DMS153 treated with DMSO at 0.1 percent for 48 hours (cell line): Measurements from ENCODE around the gene FTCDNL1.

Experiments used
- DNase-seq: peaks from one replicate; lab custom pipeline; 2025; ENCODE audit not compliant: unreplicated experiment; lab: John Stamatoyannopoulos, UW

Gene FTCDNL1

DNA sequence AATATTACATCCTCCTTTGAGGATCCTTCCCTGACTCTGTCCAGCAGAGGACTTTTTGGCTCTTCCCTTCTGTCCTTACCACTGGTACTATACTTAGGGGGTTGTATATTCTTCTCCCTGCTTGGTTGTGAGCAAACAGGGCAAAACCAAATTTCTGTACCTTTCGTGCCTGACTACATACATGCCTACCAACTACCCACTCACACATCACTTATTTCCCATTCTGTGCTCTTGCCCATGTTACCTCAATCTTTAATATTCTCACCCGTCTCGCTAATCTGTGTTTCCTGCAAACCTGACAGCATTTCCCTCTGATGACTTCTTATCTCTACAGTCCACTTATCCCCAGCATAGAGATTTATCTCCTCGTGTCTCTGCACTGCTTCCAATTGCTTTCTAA is 58.6 kb downstream of the FTCDNL1 start:
- no peak for DNase-seq

DNA sequence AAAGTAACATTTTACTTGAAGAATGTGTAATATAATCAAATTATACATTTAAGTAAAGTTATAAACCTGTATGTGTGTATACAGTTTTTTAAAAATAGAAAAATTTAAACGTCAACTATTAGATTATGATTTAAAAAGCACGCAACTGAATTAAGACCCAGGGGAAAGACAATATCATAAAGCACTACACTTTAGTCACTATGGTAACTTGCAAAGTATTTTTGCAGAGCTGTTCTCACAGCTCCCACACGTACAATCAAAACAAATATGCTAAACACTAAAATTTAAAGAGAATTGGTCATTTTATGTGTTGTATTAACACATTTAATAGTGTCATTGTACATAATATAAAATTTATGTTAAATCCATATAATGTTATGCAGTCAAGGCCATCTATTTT is 59.7 kb downstream of the FTCDNL1 start:
- no peak for DNase-seq

DNA sequence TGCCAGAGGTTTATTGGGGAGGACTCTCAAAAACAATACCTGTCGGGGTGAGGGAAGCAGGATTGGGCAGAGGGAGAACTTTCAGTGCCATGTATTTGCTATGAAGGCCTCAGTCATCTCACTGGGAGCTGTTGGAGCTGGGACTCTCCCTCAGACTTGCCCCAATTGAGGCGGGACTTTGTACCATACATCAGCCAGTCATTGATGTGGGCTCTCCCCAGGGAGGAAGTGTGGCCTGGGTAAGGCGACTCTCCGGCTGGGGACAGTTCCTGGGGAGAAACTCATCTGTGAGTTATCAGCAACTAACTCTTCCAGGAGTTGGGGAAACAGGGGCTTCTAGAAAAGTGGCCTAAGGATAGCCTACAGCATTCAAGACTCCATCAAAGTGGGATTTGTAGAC is 66.5 kb downstream of the FTCDNL1 start:
- no peak for DNase-seq

DNA sequence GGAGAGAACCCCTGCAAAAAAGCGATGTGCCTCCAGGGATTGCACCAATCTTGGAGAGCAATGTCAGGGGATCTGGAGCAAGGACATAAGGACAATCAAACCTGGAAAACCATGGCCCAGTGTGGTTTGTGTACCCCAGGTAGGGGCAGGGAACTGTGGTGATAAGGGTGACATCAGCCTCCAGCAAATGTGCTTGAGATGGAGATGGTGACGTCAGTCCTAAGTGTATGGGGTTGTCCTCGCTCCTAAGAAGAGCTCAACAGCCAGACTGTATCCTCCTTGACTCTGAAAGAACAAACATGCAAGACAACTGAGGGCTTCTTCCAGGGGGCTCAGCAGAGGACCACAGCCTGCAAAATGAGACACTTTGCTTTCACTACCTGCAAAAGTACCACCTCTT is 71.4 kb downstream of the FTCDNL1 start:
- no peak for DNase-seq

DNA sequence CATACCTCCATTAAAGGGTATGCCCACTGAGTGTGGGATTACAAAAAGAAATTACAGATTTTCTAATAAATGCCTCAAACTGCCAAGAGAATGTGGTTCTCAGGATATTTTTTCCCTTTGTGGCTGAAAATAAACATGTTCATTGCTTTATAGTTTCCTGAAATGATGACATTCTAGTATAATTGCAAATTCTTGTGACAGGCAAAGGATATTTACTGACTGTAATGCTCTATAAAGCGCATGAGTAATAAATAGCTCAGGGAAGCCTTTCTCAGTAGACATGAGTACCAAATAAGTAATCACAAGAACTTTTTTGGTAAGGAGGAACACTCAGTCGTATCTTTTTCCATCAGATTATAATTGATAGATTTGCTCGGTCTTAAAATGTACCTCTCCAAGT is 72.3 kb downstream of the FTCDNL1 start:
- DNase-seq: no peak

DNA sequence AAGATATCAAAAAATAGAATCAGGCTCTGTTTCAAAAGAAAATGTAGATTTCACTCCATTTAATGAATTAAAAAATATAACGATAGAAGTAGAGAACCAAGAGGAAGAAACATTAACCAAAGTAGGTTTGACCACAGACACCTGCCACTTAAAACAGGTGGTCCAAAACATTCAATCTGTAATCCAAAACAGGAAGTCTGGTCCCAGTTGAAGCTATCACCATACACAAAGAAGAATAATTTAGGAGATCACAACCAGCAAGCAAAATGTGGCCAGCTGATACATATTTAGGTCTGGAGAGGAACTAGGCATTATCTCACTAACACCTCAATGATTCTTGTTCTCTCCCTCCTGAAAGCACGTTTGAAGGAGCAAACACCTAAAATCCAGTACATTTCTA is 73.1 kb downstream of the FTCDNL1 start:
- no peak for DNase-seq

DNA sequence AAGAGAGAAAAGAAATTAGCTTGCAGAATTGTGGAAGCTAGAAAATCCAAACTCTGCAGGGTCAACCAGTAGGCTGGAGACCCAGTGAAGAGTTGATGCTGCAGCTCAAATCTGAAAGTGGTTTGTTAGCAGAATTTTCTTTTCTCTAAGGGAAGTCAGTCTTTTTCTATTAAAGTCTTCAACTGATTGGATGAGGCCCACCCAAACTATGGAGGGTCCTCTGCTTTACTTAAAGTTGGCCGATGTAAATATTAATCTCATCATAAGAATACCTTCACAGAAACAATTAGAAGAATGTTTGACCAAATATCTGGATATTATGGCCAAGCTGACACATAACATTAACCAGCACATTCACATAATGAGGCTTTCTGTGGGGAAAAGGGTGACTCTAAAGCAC is 73.7 kb downstream of the FTCDNL1 start:
- DNase-seq: no peak

DNA sequence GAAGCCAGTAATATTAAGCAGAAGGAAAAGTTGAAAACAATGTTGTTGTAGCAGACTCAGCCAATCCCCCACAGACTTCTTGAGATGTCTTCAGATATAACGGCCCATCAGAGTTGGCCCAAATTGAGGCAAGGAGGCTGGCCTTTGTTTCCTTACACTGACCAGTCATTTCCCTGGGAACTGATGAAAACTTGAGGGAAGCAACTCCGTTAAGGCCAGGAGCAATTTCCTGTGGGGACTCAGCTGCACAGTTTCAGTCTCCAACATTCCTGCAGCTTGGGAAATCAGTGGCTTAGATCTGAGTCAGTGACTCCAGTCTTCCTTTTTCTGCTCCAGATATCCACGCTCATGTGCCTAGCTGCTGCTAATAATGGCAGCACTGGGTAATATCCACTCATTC is 75.7 kb downstream of the FTCDNL1 start:
- DNase-seq: no peak

DNA sequence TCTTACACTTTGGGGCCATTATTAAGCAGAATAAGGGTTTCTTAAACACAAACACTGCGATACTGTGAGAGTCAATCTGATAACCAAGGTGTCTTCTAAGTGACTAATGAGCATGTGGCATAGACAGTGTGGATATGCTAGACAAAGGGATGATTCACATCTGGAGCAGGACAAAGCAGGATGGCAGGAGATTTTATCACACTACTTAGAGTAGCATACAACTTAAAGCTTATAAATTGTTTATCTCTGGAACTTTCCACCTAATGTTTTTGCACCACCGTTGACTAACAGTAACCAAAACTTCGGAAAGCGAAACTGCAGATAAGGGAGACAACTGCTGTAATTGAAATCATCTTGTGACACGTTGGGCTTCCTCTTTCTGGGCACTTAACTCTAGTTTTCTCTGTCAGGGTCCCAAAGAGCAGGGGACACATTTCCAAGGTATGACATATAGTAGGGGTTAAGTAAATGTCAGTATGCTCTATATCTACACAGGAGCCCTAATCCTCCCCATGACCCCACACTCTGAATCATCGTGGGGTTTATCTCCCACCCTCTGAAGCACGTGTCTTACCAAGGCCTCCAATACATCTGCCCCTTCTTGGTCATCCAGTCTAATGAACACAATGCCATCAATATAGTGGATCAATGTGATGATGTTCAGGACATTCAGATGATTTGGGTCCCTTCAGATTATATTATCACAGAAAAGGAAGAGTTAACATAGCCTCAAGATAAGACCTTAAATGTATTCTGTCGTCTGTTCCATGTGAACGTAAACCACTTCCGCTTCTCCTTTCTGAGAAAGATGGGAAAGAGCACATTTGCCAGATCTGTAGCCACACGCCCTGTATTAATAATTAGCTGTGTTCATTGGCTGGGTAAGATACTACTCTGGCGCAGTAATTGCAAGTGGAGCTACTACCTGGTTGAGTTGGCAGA is 78.7 kb downstream of the FTCDNL1 start:
- no peak for DNase-seq

DNA sequence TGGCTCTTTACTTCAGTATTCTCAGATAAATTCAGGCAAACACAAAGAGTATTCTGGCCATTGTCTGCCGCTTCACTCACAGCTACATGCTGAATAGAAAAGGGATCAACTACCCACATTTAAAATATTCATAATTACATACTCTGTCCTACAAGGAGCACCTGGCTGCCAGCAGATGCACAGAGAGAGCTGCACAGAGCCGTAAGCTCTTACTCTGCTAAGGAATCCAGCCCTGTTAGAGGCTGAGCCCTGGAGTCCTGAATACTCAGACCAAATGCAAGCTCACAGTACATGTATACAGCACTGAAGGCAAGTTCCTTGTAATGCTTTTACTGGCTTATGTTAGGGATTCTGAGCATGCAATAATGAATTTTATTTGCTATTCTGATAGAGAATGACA is 80.3 kb downstream of the FTCDNL1 start:
- no peak for DNase-seq

DNA sequence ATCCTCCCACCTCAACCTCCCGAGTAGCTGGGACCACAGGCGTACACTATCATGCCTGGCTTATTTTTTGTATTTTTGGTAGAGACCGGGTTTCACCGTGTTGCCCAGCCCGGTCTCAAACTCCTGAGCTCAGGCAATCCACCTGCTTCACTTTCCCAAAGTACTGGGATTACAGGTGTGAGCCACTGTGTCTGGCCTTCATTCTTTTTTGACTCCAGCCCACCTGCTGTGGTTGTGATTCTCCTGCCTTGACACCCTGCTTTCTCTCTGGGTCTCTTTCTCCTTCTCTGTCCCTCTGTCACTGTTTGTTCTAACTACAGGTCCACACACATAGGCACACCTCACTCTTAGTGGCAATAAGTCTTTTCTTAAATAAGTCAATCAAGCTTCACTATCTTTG is 85.3 kb downstream of the FTCDNL1 start:
- no peak for DNase-seq

DNA sequence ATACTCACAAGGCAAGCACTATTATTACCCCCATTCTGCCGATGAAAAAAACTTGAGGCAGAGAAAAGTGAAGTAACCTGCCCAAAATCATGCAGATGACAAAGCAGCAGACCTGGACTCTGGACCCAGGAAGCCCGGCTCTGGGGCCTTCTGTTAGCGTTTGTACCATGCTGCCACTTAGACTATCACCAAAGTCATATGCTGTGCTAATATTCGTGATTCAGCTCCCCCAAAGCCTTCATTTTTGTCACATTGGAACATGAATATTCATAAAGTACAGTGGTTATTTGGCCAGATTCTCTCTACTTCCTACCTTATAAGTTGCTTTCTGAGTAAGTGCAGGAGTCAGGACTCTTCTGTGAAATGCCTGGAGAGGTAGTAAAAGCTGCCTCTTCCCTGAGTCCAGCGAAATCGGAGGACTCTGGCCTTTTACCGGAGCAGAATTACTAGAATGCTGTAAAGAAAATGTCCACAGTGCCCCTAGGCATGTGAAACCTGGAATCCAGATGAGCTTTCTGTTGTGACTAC is 86.7 kb downstream of the FTCDNL1 start:
- DNase-seq: no peak

DNA sequence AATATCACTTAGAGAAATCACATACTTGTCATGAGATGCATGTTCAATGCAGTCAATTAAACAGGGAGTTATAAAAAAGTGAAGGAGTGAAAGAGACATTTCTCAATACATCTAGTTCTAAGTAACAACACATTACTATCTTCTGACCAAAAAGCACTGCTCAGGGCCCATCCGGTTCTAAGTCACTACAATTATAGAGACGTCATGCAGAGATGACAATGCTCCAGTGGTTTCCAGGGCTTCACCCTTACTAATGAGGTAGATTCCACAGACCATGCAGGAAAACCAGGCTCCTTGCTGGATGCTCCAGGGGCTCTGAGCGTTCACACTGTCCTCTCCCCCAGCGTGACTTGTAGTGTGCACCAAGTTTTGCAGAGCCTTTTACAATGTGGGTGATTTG is 88.0 kb downstream of the FTCDNL1 start:
- DNase-seq: no peak

DNA sequence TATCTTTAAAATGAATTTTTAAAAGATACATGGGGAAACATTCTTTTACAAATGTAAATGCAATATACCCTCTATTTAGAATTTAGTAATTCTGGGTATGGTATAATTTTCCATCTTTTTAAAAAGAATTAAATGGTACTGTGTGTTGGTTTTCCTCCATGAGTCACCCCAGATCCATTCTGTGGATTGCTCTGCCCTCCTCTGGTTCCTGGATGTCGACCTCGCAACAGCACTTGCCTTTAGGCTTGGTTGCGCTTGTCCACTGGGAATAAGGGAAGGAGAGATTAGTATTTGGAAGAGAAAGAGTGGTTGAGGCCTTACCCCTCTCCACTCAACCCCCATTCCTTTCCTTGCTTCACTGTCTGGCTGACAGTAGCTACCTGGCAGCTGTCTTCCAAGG is 90.4 kb downstream of the FTCDNL1 start:
- no peak for DNase-seq

DNA sequence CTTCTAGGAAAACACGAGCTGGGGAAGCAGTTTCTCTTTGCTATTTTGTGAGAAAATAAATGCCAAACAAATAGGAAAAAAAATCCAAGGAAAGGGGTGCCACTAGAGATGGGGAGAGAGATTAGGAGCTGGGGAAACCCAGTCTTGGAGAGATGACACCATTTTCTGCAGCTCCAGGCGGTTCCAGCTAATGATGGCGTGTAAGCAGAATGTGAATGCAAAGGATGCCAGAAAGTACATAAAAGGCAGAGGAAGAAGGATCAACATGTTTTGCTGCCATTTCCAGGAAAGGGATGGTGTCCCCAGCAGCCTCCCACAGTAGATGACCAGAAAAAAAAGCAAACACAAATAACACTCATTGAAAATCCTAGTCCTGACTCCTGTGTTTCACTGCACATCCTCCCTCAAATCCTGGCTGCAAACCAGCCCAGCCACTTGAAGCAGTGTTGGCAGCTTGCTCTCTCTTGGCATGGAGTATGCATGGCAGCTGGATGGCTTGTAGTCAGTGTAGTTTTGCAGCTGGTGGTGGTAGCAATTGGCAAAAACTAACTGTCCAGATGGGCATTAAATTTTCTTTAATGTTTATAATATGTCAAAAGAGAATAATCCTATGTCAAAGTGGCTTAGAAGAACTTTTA is 93.6 kb downstream of the FTCDNL1 start:
- no peak for DNase-seq

DNA sequence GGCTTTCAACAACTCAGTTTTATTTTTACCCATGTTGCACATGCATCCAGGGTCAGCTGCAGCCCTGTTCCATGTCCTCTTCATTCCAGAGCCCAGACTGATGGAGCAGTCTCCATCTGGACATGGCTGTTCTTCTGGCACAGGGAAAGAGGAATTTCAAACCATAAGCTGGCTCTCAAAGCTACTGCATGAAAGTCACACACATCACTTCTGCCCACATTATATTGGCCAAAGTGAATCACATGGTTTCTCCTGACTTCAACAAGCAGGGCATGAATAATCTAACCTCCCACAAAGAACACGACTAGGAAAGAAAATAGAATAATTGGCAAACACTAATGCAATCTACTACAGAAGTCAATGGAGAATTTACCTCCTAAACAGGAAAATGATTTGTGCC is 94.2 kb downstream of the FTCDNL1 start:
- no peak for DNase-seq

DNA sequence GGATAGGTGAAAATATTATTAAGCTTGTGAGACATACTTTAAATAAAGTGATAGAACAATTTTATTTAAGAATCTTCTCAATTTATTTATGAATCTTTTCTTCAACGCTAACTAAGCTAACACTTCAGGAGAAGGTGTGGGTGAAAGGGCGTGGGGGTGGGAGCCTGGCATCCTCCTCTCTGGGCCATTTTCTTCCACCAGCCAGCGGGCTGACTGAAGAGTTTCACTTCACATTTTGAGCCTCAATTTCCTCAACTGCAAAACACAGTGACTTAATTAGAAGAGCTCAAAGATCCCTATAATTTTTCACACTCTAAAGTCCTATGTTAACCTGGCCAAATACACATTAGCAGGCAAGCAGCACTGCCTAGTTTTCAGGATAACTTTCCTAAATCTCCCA is 94.8 kb downstream of the FTCDNL1 start:
- no peak for DNase-seq

DNA sequence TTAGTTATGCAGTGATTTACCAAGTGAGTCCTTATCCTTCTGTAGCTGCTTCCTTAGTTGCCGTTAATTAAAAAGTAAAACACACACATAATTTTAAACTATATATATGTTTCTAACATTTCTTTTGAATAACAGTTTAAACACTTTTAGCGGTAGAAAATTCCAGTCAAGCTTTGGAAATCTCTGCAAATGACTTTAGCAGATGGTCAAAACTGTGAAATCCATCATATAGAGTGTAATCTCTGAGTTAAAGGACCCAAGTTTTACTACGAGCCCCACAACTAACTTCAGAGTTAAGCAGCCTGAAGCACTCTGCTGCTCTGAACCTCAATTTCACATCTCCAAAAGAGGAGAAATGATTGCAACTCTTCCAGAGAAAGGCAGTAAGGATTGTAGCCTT is 96.2 kb downstream of the FTCDNL1 start:
- DNase-seq: no peak

DNA sequence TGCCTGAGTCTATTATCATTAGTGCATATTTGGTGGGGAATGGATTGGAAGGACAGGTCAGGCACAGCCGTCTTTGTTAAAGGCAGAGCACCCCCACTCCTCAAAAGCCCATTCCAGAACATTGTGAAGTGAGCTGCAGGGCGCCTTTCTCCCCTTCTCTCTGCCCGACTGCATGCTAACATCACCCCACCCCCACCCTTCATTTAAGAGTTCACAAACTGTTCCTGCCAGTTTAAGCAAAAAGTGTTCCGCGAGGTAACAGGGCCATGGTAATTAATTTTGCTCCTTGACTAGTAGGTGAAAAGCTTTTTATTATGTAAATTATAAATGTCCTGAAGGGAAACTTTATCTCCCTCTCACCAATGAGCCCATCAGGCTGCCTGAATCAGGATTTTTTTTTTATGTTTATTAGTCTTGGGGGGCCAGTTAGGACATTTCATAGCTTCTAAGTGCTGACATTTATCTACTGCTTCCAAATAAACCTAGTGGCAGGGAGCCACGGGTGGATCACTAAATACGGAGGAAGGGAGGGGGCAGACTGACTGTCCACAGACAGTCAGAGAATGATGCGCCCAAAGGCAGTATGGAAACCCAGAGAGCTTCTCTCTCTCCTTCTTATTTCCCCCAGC is 99.4 kb downstream of the FTCDNL1 start:
- no peak for DNase-seq

DNA sequence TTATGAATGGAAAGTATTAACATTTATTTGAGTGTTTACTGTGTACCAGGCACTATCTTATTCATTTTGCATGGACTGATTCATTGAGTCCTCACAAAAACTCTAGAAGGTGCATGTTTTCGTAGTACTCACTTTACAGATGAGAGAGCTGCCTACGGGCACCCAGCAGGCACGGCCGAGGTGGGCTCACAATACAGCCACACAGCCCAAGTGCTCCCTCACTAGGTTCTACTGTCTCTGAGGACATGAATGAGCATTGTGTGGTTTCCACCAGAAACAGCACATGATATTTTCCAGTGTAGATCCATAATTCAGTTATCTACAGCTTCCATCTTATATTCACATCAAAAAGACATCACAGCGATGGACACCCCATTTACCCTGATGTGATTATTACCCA is 101.4 kb downstream of the FTCDNL1 start:
- DNase-seq: no peak

DNA sequence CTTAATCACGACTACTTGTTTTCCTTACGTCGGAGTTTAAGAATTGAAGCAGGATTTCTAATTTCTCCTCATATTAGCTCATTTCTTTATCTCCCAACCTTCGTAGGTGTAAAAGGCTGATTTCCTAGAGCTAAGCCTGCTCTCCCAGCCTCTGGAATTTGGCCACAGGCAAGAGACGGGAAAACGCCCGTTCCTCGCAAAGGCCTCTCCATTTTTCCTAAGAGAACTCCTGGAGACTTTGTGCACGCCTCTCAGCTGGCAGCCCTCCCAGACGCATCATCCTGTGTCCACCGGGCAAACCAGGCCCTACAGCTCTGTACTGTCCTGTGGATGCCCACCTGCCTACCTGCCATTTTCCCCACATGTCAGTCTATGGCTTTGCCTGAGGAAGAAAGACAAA is 106.3 kb downstream of the FTCDNL1 start:
- no peak for DNase-seq

DNA sequence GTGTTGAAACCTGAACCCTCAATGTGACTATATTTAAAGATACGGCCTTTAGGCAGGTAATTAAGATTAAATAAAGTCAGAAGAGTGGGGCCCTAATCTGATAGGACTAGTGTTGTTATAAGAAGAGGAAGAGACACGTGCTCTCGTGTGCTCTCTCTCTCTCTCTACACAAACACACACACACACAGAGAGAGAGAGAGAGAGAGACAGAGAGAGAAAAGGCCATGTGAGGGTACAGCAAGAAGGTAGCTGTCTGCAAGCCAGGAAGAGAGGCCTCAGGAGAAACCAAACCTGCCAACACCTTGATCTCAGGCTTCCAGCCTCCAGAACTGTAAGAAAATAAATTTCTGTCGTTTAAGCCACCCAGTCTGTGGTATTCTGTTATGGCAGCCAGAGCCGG is 106.7 kb downstream of the FTCDNL1 start:
- no peak for DNase-seq
